Activated naive CD4-positive, alpha-beta T cell treated with anti-CD3 and anti-CD28 coated beads, Interleukin-2, amount 50 U/mL, for 72 hours (primary cell): ENCODE measurements around the gene RAD50. TPM values are rescaled to one million over a fixed set of nuclear protein-coding genes. Genes with fewer than 3 reads are reported as not detected.
"Not testable (repeated sequence)": the region's sequence is repeated elsewhere in the genome, so short reads cannot be mapped to it uniquely, and the experiment has no call there.

Source experiments
- ATAC-seq, 2 donors: fragments of 150-1000 bp; cut with Tn5 transposase; 2 replicates each; pipeline ENCODE4 v1.10.0; 2021; ENCODE audit warnings: mild to moderate bottlenecking in 2 of 2, moderate library complexity in 2 of 2
- DNase-seq, 2 donors: peaks; one replicate each; pipeline ENCODE4 v3.0.0; 2021 to 2022; ENCODE audit warnings: low spot score in 2 of 2
- H3K27ac Mint-ChIP-seq, 2 donors: one replicate each; pipeline ENCODE4 v1.8.0; 2022; ENCODE audit warnings: mild to moderate bottlenecking in 2 of 2, mixed read lengths in 2 of 2
- H3K36me3 Mint-ChIP-seq, 2 donors: one replicate each; pipeline ENCODE4 v1.8.0; 2022; ENCODE audit warnings: mixed read lengths in 2 of 2
- H3K9me3 Mint-ChIP-seq, 2 donors: one replicate each; pipeline ENCODE4 v1.8.0; 2022; ENCODE audit warnings: mixed read lengths in 2 of 2
- total RNA-seq, 2 donors: library from RNA; stranded (reverse); gene quantifications; one replicate each; pipeline ENCODE4 v1.2.3, GENCODE V29; 2022

Gene RAD50
- total RNA-seq, 2 donors from 2014 or later = 30.6 to 47.7 TPM

DNA sequence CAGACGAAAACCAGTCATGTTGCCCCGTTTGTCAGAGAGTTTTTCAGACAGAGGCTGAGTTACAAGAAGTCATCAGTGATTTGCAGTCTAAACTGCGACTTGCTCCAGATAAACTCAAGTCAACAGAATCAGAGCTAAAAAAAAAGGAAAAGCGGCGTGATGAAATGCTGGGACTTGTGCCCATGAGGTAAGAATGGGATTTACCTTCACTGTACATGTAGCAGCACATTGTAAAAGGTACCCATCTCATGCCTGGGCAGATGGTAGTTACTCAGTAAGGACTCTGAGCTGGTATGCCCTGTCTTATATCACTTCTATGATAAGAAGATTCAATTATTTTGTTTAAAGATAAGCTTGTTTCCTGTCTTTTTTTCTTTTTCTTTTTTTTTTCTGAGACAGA lies 38.8 kb downstream of the RAD50 start:
- peaks cover 7 to 10% of the 10 kb centered on the region in 2 donors for H3K36me3 Mint-ChIP-seq

GRCh38 chr5:132601071-132601728 lies 44.4 kb downstream of the RAD50 start:
- no peak for DNase-seq
- H3K36me3 Mint-ChIP-seq = peaks cover 15 to 16% of the 10 kb centered on the region in 2 donors
- H3K27ac Mint-ChIP-seq = no peak overlapping the region
- ATAC-seq = no peak
- no peaks in the 10 kb centered on the region for H3K9me3 Mint-ChIP-seq

More for the DNA sequence above, 38.8 kb downstream of the RAD50 start:
- Mint-ChIP-seq H3K27ac (no peak overlapping the region), H3K9me3 (no peaks in the 10 kb centered on the region)
- no peak for DNase-seq
- ATAC-seq = no peak

DNA sequence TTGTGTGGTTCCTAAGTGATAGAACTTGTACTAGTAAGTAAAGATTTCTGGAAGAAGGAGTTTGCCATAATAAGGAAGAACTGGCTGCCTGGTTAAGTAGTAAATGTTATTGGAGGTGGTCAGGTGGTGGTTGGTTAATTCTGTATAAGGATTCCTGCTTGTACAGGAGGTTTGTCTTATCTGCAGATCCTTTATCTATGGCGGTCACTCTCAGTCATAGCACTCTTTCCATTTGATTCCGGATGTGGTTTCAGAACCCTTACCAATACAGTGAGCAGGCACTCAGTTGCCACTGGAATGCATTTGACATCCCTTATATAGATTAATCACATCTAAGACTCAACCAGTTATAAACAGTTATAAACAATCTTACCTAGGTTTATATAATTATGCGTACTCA lies 50.3 kb downstream of the RAD50 start:
- DNase-seq (no peak), ATAC-seq (peak in 1 of 2 donors; percentile 43)
- Mint-ChIP-seq H3K27ac (no peak overlapping the region), H3K36me3 (peaks cover 20 to 45% of the 10 kb centered on the region in 2 donors), H3K9me3 (no peaks in the 10 kb centered on the region)

DNA sequence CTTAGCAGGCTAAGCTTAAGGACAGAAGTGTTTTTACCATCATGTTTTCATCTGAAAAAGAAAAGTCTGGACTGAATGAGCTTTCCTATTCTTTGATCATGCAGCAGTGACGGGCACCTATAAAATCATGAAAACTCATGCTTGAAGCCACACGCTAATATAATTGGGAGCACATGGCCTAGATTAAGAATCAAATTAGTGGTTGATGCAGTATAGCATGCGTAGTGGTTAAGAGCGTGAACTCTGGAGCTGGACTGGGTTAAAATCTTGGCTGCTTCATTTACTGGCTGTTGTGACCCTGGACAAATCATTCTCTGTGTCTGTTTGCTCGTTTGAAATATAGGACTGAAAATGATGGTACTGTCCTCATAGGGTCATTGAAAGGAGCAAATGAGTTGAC lies 51.3 kb downstream of the RAD50 start:
- DNase-seq (no peak), ATAC-seq (no peak)
- Mint-ChIP-seq H3K36me3 (peaks cover 15 to 48% of the 10 kb centered on the region in 2 donors), H3K9me3 (no peaks in the 10 kb centered on the region), H3K27ac (no peak overlapping the region)

GRCh38 chr5:132611965-132612364 lies 55.2 kb downstream of the RAD50 start:
- Mint-ChIP-seq H3K36me3 (peaks cover 4 to 30% of the 10 kb centered on the region in 2 donors), H3K27ac (peak overlapping the region in 1 of 2 donors; percentile 23), H3K9me3 (no peaks in the 10 kb centered on the region)
- DNase-seq (no peak), ATAC-seq (no peak)

DNA sequence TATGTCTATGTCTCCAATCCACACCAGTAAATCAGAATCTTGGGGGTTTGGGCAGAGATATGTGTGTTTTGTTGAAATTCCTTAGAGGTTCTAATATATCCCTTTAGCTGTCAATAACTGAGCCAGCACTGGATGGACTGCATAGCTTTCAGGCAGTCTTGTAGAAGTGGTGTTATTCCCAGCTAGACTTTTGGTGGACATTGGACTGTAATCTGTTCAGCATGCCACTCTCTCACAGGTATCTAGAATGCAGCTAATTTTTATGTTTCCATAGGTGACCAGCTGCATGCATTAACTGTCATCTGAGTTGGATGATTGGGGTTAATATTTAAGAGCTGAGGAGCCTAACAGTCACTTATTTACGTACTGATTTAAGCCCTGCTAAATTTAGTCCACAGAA lies 56.1 kb downstream of the RAD50 start:
- no peak for DNase-seq
- no peak for ATAC-seq
- H3K9me3 Mint-ChIP-seq = no peaks in the 10 kb centered on the region
- no peak overlapping the region for H3K27ac Mint-ChIP-seq
- H3K36me3 Mint-ChIP-seq = peaks cover 4 to 34% of the 10 kb centered on the region in 2 donors

GRCh38 chr5:132621699-132622098 lies 64.9 kb downstream of the RAD50 start:
- no peak for DNase-seq
- H3K27ac Mint-ChIP-seq = no peak overlapping the region
- no peak for ATAC-seq
- H3K36me3 Mint-ChIP-seq = peaks cover 13 to 31% of the 10 kb centered on the region in 2 donors
- H3K9me3 Mint-ChIP-seq = no peaks in the 10 kb centered on the region

GRCh38 chr5:132622608-132623007 lies 65.8 kb downstream of the RAD50 start:
- DNase-seq (no peak), ATAC-seq (no peak)
- H3K9me3 Mint-ChIP-seq = no peaks in the 10 kb centered on the region
- peaks cover 13 to 29% of the 10 kb centered on the region in 2 donors for H3K36me3 Mint-ChIP-seq
- H3K27ac Mint-ChIP-seq = no peak overlapping the region

GRCh38 chr5:132627470-132627869 lies 70.7 kb downstream of the RAD50 start:
- no peak for DNase-seq
- peaks cover 26 to 38% of the 10 kb centered on the region in 2 donors for H3K36me3 Mint-ChIP-seq
- no peak overlapping the region for H3K27ac Mint-ChIP-seq

GRCh38 chr5:132628814-132629213 lies 72.0 kb downstream of the RAD50 start:
- Mint-ChIP-seq H3K36me3 (peaks cover 13 to 36% of the 10 kb centered on the region in 2 donors), H3K27ac (no peak overlapping the region), H3K9me3 (no peaks in the 10 kb centered on the region)
- DNase-seq (no peak), ATAC-seq (no peak)

More at GRCh38 chr5:132627470-132627869, 70.7 kb downstream of the RAD50 start:
- no peak for ATAC-seq
- H3K9me3 Mint-ChIP-seq = no peaks in the 10 kb centered on the region

GRCh38 chr5:132629230-132629944 lies 72.6 kb downstream of the RAD50 start:
- no peak overlapping the region for H3K27ac Mint-ChIP-seq
- DNase-seq (no peak), ATAC-seq (no peak)
- H3K9me3 Mint-ChIP-seq = no peaks in the 10 kb centered on the region
- peaks cover 13 to 42% of the 10 kb centered on the region in 2 donors for H3K36me3 Mint-ChIP-seq

DNA sequence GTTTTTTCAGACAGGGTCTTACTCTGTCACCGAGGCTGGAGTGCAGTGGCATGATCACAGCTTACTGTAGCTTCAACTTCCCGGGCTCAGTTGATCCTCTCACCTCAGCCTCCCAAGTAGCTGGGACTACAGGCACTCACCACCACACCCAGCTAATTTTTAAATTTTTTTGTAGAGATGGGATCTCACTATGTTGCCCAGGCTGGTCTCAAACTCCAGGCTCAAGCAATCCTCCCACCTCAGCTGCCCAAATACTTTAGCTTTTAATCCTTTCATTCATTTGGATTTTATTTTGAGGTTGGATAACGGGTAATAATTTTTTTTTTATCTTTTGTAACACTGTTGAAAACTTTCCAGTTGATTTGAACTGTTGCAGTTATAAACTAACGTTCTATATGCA lies 76.8 kb downstream of the RAD50 start:
- H3K9me3 Mint-ChIP-seq, H3K27ac Mint-ChIP-seq, ATAC-seq, DNase-seq: not testable (repeated sequence)
- peaks cover 25 to 56% of the 10 kb centered on the region in 2 donors for H3K36me3 Mint-ChIP-seq

DNA sequence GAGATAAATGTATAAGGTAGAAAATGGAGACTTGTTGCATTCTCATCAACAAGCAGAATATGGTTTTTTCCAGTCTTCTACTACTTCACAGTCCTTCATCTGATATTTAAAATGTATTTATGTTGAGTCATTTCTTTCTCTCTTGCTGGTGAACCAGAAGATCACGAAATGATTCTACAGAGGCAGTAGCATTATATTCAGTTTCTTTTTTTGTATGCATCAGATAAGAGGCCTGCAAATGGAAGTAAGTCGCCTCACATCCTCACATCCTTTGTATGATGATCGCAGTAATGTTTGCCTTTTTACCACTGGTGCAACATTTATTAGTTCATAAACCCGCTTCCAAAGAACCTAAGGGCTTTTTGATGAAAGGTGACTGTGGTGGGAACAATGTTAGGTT lies 79.1 kb downstream of the RAD50 start:
- H3K36me3 Mint-ChIP-seq = peaks cover 25 to 44% of the 10 kb centered on the region in 2 donors
- H3K9me3 Mint-ChIP-seq = no peaks in the 10 kb centered on the region
- ATAC-seq = peak; percentile 84 to 88
- no peak for DNase-seq
- H3K27ac Mint-ChIP-seq = peak overlapping the region; percentile 65 to 92

- ATAC-seq (no peak), DNase-seq (no peak)
- Mint-ChIP-seq H3K27ac (peak overlapping the region in 1 of 2 donors; percentile 92), H3K36me3 (peaks cover 24 to 35% of the 10 kb centered on the region in 2 donors), H3K9me3 (no peaks in the 10 kb centered on the region)
Measured at GRCh38 chr5:132637241-132637640, 80.5 kb downstream of the RAD50 start.

- H3K27ac Mint-ChIP-seq = peak overlapping the region in 1 of 2 donors; percentile 88
- peak in 1 of 2 donors; percentile 24 for DNase-seq
Measured at GRCh38 chr5:132639706-132640130, 82.9 kb downstream of the RAD50 start.

DNA sequence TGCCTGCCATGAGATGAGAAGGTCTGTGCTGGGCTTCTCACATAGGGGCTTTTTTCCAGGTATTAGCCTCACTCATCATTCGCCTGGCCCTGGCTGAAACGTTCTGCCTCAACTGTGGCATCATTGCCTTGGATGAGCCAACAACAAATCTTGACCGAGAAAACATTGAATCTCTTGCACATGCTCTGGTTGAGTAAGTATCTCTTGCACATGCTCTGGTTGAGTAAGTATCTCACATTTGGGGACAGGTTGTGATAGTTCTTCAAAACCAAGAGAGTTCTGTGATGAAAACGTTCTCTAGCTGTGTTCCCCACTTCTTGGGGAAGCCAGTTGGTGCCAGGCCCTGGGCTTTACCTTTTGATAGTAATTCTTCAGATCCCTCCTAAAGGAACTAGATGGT lies 83.8 kb downstream of the RAD50 start:
- no peak for DNase-seq
- H3K36me3 Mint-ChIP-seq = peaks cover 31 to 46% of the 10 kb centered on the region in 2 donors
- H3K9me3 Mint-ChIP-seq = peaks cover 3 to 5% of the 10 kb centered on the region in 2 donors
- peak; percentile 8 to 27 for ATAC-seq
- H3K27ac Mint-ChIP-seq = peak overlapping the region; percentile 44 to 88

More at GRCh38 chr5:132639706-132640130, 82.9 kb downstream of the RAD50 start:
- Mint-ChIP-seq H3K36me3 (peaks cover 33 to 38% of the 10 kb centered on the region in 2 donors), H3K9me3 (peaks cover 3 to 5% of the 10 kb centered on the region in 2 donors)
- peak; percentile 27 to 28 for ATAC-seq

- DNase-seq (peak; percentile 40 to 60), ATAC-seq (peak; percentile 85 to 86)
- Mint-ChIP-seq H3K9me3 (peaks cover 3 to 5% of the 10 kb centered on the region in 2 donors), H3K36me3 (peaks cover 30 to 46% of the 10 kb centered on the region in 2 donors), H3K27ac (peak overlapping the region; percentile 44 to 88)
Measured at GRCh38 chr5:132641241-132641723, 84.5 kb downstream of the RAD50 start.
